T-helper 22 cell (primary cell): ENCODE data around the gene LRMDA.
"Not testable (repeated sequence)": the region's sequence is repeated elsewhere in the genome, so short reads cannot be mapped to it uniquely, and the experiment has no call there.

Source experiments
- DNase-seq: peaks from one replicate; pipeline ENCODE4 v3.0.0-alpha.2; 2020; ENCODE audit warnings: low read depth

LRMDA gene

DNA sequence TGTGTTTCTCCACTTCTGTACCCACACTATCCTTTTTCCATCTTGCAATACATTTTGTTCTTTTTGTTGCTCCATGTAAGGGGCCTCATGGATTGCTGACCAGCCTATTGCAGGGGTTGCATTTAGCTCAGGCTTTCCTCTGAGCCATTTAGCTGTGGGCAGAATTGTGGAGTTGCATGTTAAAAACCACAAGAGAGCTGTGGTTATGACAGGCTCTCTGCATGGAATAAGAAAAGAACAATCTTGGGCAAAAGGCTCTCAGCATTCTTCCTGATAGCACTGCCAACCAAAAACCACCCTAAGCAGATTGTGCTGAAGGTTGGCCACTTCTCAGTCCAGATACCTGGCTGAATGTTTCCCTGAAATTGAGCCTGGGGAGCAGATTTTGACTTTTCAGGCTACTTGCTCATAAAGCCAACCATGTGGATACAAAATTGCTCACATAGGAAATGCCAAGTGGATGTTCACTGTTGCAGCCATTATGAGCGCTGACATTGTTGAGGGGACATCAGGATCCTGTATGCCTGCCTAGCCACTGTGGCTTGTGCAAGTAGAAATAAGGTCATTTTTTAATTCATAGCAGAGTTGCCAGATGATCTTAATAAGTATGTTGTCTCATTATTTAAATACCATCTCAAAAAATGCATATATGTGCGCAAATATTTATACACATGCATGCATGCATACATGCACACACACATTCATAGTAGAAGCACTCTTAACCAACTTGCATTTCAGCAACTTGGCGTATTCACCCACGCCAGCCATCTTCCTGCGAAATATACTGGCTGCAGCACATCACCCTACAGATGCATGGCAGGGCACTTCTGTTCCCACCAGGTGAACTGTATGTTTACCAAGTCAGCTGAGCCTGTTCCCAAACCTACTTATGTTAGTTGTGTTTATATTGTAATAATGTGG is 695.4 kb downstream of the LRMDA start:
- DNase-seq = no peak

GRCh38 chr10:76127984-76128589 is 696.7 kb downstream of the LRMDA start:
- DNase-seq = no peak

GRCh38 chr10:76129213-76129612 is 697.8 kb downstream of the LRMDA start:
- no peak for DNase-seq

- no peak for DNase-seq
Observed at GRCh38 chr10:76130892-76131291, 699.5 kb downstream of the LRMDA start.

DNA sequence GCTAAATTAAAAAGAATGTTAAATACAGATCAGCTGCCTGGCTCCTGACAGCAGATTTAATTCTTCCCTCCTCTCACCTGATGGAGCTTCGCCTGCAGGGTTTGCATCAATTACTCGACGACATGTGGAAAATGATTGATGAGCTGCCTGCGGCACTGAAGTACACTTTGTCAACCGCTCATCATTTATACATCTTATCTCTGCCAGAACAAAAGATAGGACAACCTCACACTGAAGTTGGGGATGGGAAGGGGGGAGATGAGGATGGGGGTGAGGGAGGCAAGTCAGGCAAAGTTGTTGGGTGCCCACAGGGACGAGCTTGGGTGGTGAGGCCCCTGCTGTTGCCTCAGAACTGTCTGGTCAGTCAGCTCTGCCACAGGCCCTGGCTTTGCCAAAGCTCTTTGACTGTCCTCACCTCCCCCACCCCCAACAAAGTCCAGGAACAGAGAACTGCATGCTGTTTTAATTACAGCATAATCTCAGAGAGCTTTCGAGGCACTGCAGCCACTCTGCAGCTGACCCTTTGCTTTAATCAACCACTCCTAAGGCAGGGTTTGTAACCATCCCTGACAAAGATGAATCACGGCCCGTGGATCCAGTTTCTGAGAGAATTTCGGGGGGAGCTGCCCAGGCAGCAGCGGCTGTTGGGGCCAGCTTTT is 702.3 kb downstream of the LRMDA start:
- no peak for DNase-seq

DNA sequence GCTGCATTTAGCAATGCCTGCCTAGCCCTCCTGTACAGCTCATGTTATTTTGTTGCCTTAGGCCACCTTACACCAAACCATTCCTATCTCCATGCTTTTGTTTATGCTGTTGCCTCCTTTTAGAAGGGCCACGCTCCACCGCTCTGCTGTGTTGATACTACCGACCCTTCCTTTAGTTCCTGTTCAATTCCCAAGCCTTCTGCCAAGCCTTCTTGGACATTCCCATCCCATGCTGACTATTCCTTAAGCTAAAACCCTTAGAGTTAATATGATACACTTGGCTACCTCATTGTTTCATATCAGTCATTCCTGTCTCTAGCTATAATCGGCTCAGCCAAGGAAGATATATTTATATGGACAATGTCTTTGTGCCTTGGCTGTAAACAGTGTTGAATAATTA is 705.5 kb downstream of the LRMDA start:
- no peak for DNase-seq

- DNase-seq = no peak
Observed at GRCh38 chr10:76138286-76138685, 706.9 kb downstream of the LRMDA start.

DNA sequence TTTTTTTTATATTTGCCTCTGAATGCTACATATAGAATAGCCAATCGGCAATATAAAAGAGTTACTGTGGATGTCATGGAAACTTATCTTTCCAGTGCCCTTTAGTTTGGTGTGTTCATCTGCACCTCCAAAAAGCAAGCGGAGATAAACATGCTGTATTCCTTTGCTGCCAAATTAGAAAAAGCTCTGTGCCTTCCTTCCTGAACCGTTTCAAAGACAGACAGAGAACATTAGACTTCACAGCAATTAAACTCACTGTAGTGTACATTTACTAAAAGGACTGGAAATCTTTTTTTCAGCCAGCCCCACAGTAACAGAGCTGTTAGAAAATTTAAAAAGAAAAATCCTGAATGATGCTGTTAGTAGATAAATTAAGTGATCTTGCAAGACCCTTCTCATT is 707.5 kb downstream of the LRMDA start:
- no peak for DNase-seq

- no peak for DNase-seq
Observed at GRCh38 chr10:76139431-76139830, 708.0 kb downstream of the LRMDA start.

GRCh38 chr10:76141376-76141775 is 710.0 kb downstream of the LRMDA start:
- DNase-seq = no peak

- DNase-seq = not testable (repeated sequence)
Observed at GRCh38 chr10:76148217-76148616, 716.8 kb downstream of the LRMDA start.

- no peak for DNase-seq
Observed at GRCh38 chr10:76149182-76149581, 717.8 kb downstream of the LRMDA start.

GRCh38 chr10:76149602-76150138 is 718.2 kb downstream of the LRMDA start:
- DNase-seq = no peak

DNA sequence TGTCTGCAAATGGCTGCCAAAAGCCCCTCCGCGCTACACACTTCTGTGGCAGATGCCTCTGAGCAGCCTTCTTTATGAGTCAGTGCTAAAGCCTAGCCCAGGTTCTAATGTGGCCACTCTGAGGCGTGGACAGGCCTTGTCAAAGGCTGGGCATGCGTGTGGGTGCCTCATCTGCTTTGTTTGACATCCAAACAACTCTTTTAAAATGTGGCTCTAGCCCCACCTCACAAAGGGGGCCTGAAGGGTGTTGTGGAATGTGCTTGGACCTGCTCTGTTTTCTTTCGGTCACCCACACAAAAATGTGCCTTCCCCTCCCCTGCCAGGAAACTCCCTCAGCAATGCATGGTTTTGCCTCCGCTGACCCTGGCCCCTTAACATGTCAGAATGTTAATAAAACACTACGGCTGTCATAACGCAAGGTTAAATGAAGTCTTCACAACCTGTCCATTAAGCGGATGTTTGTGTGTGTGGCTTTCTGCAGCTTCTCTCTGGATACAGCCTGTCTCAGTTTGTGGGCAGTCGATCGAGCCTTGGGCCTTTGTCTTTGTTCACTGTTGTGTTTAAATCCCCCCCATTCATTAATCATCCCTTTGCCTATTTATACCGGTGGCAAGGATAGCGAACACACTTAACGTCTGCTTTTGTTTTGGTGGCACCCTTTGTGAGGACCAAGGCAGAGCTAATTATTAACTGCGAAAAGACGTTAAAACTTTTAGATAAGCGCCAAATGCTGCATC is 718.9 kb downstream of the LRMDA start:
- no peak for DNase-seq

DNA sequence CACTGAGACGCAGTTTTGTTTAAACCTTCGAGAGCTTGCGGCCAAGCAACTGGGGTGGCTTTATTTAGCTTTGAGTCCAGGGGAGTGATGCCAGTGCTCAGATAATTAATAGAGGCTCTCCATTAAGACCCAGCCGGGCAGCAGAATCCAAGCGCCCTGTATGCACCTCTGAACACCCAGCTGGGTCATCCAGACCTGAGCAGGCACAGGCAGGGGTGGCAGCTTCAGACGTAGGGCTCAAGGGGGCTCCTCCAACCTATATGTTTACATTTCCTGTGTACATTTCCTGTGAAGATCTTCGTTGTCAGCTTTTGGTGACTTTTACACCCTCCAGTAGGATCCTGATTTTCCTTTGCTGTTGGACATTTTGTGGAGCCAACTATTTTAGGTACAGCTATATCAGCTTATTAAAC is 719.5 kb downstream of the LRMDA start:
- no peak for DNase-seq

DNA sequence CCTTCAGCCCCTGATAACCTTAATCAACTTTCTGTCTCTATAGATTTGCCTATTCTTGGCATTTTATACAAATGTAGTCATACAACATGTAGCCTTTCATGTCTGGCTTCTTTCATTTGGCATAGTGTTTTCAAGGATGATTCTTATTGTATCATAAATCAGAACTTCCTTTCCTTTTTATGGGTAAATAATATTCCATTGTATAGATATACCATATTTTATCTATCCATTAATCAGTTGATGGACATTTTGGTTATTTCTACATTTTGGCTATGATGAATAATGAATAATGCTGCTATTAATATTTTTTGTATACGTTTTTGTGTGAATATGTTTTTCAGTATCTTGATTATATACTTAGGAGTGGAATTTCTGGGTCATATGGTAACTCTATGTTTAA is 720.8 kb downstream of the LRMDA start:
- DNase-seq = no peak

- DNase-seq = no peak
Observed at GRCh38 chr10:76155961-76156360, 724.5 kb downstream of the LRMDA start.

DNA sequence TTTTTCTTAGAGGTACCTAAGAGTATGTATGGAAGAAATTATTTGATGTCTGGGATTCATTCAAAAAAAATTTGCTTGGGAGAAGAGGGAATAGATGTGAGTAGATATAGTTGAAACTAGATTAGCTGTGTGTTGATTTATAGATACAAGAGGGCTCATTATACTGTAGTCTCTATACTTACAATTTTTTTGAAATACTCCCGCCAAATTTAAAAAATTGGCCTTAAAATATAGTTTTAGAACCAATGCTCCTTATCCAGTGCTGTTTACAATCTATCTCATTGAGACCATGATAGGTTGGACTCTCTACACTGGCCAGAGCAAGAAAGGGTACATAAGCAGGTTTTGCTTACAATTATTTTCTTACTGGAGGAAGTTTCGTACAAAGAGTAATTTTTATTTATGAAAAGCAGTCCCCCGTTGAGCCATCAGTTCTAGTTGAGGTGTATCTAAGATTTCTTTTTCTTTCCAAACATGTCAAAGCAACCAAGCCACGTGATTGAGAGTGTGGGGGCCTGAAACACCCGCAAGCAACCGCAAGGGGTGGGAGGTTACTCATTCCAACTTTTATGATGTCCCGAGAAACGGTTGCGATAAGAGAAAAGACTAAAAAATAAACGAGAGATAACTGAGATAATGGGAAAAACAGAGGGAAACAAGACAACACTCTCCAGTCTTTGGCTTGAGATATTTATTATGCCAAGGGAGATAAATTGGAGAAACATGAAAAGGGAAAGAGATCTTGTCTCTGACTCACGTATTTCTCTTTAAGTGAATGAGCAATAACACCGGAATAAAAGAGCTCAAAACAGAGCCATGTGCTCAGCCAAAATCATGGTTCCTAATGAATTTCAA is 729.2 kb downstream of the LRMDA start:
- DNase-seq = no peak

DNA sequence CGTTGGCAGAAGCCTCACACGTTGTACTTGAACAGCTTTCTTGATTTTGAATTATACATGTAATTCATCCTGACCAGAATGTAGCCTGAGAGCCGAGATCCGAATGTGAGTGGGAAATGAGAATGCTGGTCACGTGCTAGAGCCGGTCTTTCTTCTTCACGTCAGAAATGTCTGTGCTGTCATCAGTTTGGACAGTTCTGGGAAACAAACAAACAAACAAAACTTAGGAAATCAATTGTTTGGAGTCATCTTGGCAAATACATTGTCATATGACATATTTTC is 729.8 kb downstream of the LRMDA start:
- DNase-seq = no peak

DNA sequence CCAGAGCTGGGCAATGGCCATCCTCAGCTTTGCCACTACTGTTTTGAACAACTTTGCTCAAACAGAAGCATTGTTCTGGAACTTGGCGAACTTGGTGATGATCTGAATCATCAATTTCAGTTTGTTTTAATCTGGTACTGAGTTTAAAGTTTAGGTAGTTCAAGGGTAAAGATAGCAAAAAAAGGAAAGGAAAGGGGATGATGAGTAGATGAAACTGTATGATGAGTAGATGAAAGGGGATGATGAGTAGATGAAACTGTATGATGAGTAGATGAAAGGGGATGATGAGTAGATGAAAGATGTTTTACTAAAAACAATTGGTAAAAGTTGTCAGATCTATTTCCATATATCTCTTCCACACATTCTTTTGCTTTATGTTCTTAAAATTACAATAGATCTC is 737.0 kb downstream of the LRMDA start:
- DNase-seq = no peak

- DNase-seq = no peak
Observed at GRCh38 chr10:76169246-76169645, 737.8 kb downstream of the LRMDA start.
